ENCODE measurements around the gene JPH2.

GRCh38 chr20:44231713-44232468 lies 44.9 kb upstream of the JPH2 start:
- TF ChIP-seq POLR2AphosphoS5 (IDR thresholded peaks at IDR 0.05): no peak
- TF ChIP-seq POLR2A (IDR thresholded peaks at IDR 0.05): no peak
- TF ChIP-seq CTCF (IDR thresholded peaks at IDR 0.05): no peak
- TF ChIP-seq EP300 (IDR thresholded peaks at IDR 0.05): no peak
